Measurements from ENCODE around the gene NEK10. TPM values are rescaled to one million over a fixed set of nuclear protein-coding genes. Genes with fewer than 3 reads are reported as not detected.

NEK10 gene
- total and polyA plus RNA-seq, 2 of the 13 experiments (the other 11 are each of a cell fraction or from before 2014, with no cell fraction given): 2.8 to 14.2 TPM

DNA sequence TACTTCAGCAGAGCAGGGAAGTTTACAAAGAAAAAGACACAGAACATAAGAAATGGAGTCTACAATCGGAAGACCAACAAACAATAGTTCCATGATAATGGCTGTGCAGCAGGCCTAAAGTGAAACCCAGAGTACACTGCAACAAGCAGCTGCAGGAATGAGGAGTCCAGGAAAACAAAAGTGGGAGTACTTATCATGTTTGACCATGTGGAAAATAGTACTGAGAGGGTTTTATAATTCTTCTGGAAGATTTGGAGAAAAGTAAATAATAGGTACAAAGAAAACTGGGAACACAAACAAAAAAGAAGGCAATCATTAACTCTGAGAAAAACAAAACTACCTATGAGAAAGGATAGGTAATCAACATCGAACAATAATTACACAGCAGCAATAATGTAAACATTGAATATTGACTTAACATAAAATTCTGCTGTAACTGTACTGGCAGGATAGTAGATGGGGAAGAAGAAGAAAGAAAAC, 87.5 kb downstream of the NEK10 start (continued):
- TF ChIP-seq, protein P1, sequence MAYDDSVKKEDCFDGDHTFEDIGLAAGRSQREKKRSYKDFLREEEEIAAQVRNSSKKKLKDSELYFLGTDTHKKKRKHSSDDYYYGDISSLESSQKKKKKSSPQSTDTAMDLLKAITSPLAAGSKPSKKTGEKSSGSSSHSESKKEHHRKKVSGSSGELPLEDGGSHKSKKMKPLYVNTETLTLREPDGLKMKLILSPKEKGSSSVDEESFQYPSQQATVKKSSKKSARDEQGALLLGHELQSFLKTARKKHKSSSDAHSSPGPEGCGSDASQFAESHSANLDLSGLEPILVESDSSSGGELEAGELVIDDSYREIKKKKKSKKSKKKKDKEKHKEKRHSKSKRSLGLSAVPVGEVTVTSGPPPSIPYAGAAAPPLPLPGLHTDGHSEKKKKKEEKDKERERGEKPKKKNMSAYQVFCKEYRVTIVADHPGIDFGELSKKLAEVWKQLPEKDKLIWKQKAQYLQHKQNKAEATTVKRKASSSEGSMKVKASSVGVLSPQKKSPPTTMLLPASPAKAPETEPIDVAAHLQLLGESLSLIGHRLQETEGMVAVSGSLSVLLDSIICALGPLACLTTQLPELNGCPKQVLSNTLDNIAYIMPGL (CRISPR knock-in tag; IDR thresholded peaks at IDR 0.05; ENCODE audit: borderline replicate concordance in 1 of 2, low read depth in 1 of 2): 0 out of 4 replicates have a peak, but pooled peaks of 1 of the 2 experiments have one; percentile 27
- no peak for TF ChIP-seq ZNF780A (CRISPR knock-in tag; IDR thresholded peaks at IDR 0.05)
- TF ChIP-seq LCORL (IDR thresholded peaks at IDR 0.05): peak; percentile 80; the same call in 1 of the 2 replicates
- TF ChIP-seq LCORL (CRISPR knock-in tag; IDR thresholded peaks at IDR 0.05): no peak
- TF ChIP-seq, protein P2, sequence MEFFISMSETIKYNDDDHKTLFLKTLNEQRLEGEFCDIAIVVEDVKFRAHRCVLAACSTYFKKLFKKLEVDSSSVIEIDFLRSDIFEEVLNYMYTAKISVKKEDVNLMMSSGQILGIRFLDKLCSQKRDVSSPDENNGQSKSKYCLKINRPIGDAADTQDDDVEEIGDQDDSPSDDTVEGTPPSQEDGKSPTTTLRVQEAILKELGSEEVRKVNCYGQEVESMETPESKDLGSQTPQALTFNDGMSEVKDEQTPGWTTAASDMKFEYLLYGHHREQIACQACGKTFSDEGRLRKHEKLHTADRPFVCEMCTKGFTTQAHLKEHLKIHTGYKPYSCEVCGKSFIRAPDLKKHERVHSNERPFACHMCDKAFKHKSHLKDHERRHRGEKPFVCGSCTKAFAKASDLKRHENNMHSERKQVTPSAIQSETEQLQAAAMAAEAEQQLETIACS (CRISPR knock-in tag; IDR thresholded peaks at IDR 0.05): no peak
- TF ChIP-seq, protein P3, sequence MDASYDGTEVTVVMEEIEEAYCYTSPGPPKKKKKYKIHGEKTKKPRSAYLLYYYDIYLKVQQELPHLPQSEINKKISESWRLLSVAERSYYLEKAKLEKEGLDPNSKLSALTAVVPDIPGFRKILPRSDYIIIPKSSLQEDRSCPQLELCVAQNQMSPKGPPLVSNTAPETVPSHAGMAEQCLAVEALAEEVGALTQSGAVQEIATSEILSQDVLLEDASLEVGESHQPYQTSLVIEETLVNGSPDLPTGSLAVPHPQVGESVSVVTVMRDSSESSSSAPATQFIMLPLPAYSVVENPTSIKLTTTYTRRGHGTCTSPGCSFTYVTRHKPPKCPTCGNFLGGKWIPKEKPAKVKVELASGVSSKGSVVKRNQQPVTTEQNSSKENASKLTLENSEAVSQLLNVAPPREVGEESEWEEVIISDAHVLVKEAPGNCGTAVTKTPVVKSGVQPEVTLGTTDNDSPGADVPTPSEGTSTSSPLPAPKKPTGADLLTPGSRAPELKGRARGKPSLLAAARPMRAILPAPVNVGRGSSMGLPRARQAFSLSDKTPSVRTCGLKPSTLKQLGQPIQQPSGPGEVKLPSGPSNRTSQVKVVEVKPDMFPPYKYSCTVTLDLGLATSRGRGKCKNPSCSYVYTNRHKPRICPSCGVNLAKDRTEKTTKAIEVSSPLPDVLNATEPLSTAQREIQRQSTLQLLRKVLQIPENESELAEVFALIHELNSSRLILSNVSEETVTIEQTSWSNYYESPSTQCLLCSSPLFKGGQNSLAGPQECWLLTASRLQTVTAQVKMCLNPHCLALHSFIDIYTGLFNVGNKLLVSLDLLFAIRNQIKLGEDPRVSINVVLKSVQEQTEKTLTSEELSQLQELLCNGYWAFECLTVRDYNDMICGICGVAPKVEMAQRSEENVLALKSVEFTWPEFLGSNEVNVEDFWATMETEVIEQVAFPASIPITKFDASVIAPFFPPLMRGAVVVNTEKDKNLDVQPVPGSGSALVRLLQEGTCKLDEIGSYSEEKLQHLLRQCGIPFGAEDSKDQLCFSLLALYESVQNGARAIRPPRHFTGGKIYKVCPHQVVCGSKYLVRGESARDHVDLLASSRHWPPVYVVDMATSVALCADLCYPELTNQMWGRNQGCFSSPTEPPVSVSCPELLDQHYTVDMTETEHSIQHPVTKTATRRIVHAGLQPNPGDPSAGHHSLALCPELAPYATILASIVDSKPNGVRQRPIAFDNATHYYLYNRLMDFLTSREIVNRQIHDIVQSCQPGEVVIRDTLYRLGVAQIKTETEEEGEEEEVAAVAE (CRISPR knock-in tag; IDR thresholded peaks at IDR 0.05; ENCODE audit: borderline replicate concordance): no peak
- TF ChIP-seq ZNF776 (CRISPR knock-in tag; IDR thresholded peaks at IDR 0.05): no peak
- TF ChIP-seq, protein P4, sequence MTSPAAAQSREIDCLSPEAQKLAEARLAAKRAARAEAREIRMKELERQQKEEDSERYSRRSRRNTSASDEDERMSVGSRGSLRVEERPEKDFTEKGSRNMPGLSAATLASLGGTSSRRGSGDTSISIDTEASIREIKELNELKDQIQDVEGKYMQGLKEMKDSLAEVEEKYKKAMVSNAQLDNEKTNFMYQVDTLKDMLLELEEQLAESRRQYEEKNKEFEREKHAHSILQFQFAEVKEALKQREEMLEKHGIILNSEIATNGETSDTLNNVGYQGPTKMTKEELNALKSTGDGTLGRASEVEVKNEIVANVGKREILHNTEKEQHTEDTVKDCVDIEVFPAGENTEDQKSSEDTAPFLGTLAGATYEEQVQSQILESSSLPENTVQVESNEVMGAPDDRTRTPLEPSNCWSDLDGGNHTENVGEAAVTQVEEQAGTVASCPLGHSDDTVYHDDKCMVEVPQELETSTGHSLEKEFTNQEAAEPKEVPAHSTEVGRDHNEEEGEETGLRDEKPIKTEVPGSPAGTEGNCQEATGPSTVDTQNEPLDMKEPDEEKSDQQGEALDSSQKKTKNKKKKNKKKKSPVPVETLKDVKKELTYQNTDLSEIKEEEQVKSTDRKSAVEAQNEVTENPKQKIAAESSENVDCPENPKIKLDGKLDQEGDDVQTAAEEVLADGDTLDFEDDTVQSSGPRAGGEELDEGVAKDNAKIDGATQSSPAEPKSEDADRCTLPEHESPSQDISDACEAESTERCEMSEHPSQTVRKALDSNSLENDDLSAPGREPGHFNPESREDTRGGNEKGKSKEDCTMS (CRISPR knock-in tag; conservative IDR thresholded peaks at IDR 0.05): no peak
- no peak for TF ChIP-seq ESRRA (CRISPR knock-in tag; IDR thresholded peaks at IDR 0.05; ENCODE audit: low read depth)

All from HepG2 (cell line).